PC-3 (cell line): ENCODE data around the gene SLC7A1. TPM values are rescaled to one million over a fixed set of nuclear protein-coding genes. Genes with fewer than 3 reads are reported as not detected.

Experiments used
- ATAC-seq: fragments of 200-7000 bp; cut with Tn5 transposase; 2 replicates; pipeline ENCODE4 v1.9.1; 2020; ENCODE audit warnings: mild to moderate bottlenecking, moderate library complexity
- BruUV-seq: library from RNA; stranded (reverse); fragments of 400-500 nt; replicated peaks from 2 replicates; lab custom pipeline; 2021; lab: Mats Ljungman, UMichigan
- CTCF ChIA-PET: fragments of 300-600 bp; sonication (Branson Sonifier 250); formaldehyde crosslinking; loops from one replicate; lab custom pipeline; 2022; ENCODE audit warnings: antibody characterized with exemption; lab: Charles Lee
- POLR2A ChIA-PET: fragments of 300-600 bp; sonication (Branson Sonifier 250); formaldehyde crosslinking; loops from one replicate; lab custom pipeline; 2022; ENCODE audit warnings: antibody characterized with exemption; ENCODE audit not compliant: unreplicated experiment; lab: Charles Lee
- DNase-seq: peaks from one replicate; pipeline ENCODE4 v3.0.0-alpha.2; 2015
- H2AFZ ChIP-seq: fragments of 300-600 bp; sonication (generic); 2 replicates; pipeline ENCODE4 v1.6.0; 2016; ENCODE audit warnings: antibody characterized with exemption, low read length
- H3F3A ChIP-seq: fragments of 300-600 bp; sonication (generic); one replicate; pipeline ENCODE4 v1.6.0; 2017; ENCODE audit warnings: antibody characterized with exemption, low read length, control low read depth, mild to moderate bottlenecking; ENCODE audit not compliant: unreplicated experiment
- H3K27ac ChIP-seq: fragments of 300-600 bp; sonication (generic); 2 replicates; pipeline ENCODE4 v1.5.1; 2016; ENCODE audit warnings: mild to moderate bottlenecking, low read length
- H3K27me3 ChIP-seq: fragments of 300-600 bp; sonication (generic); 2 replicates; pipeline ENCODE4 v1.6.1; 2016; ENCODE audit warnings: low read length, mixed read lengths
- H3K36me3 ChIP-seq: fragments of 300-600 bp; sonication (generic); 2 replicates; pipeline ENCODE4 v1.6.1; 2016; ENCODE audit warnings: low read depth, mixed run types, low read length, mixed read lengths
- H3K4me1 ChIP-seq: fragments of 300-600 bp; sonication (generic); 2 replicates; pipeline ENCODE4 v1.5.1; 2016; ENCODE audit warnings: low read length; ENCODE audit not compliant: insufficient read depth
- H3K4me2 ChIP-seq: fragments of 300-600 bp; sonication (generic); 2 replicates; pipeline ENCODE4 v1.6.0; 2016; ENCODE audit warnings: low read length
- H3K4me3 ChIP-seq: fragments of 300-600 bp; sonication (generic); 2 replicates; pipeline ENCODE4 v1.5.1; 2016; ENCODE audit warnings: mild to moderate bottlenecking, low read length, mixed read lengths
- H3K79me2 ChIP-seq: fragments of 300-600 bp; sonication (generic); 2 replicates; pipeline ENCODE4 v1.6.1; 2017; ENCODE audit warnings: low read length, mixed read lengths
- H3K9ac ChIP-seq: fragments of 300-600 bp; sonication (generic); 2 replicates; pipeline ENCODE4 v1.6.0; 2016; ENCODE audit warnings: mild to moderate bottlenecking, low read length
- H3K9me2 ChIP-seq: fragments of 300-600 bp; sonication (generic); replicated peaks from 2 replicates; pipeline ENCODE4 v1.6.1; 2016; ENCODE audit warnings: mixed run types, low read length, mixed read lengths
- H3K9me3 ChIP-seq: fragments of 300-600 bp; sonication (generic); 2 replicates; pipeline ENCODE4 v1.6.1; 2016; ENCODE audit warnings: low read length, mixed read lengths
- H4K20me1 ChIP-seq: fragments of 300-600 bp; sonication (generic); 2 replicates; pipeline ENCODE4 v1.6.1; 2016; ENCODE audit warnings: low read length, mixed read lengths
- EZH2 ChIP-seq: fragments of 300-600 bp; sonication (generic); IDR thresholded peaks from one replicate; pipeline ENCODE4 v1.6.1; 2017; ENCODE audit warnings: antibody characterized with exemption, mild to moderate bottlenecking, low read length; ENCODE audit not compliant: unreplicated experiment
- EZH2phosphoT487 ChIP-seq: fragments of 300-600 bp; sonication (generic); IDR thresholded peaks from 2 replicates; pipeline ENCODE4 v1.6.1; 2018; ENCODE audit warnings: mild to moderate bottlenecking, antibody characterized with exemption, low read length, borderline replicate concordance
- intact Hi-C: fragments of 100-400 bp; cut with micrococcal nuclease; formaldehyde crosslinking; loops from 2 replicates; pipeline ENCODE4 v1.9.0; 2023
- total RNA-seq: library from RNA; depleted of rRNA; stranded (reverse); fragments of >200 nt; gene quantifications from 2 replicates; pipeline ENCODE4 v1.2.3, GENCODE V29; 2014
- TF ChIP-seq, protein P1 (sequence below): fragments of 300-600 bp; sonication (generic); conservative IDR thresholded peaks from 2 replicates; pipeline ENCODE4 v1.5.1; 2017; ENCODE audit warnings: antibody characterized with exemption, low read depth, mild to moderate bottlenecking, low read length

SLC7A1 gene
- total RNA-seq, 1 experiment from 2014 or later = 19.5 TPM

- Histone ChIP-seq H2AFZ (no peak overlapping the region), H3K9me3 (no peaks in the 10 kb centered on the region), H3K79me2 (peaks cover 100% of the 10 kb centered on the region), H3F3A (no peaks in the 10 kb centered on the region), H3K27me3 (no peaks in the 10 kb centered on the region), H3K36me3 (no peaks in the 10 kb centered on the region), H4K20me1 (peaks cover 45% of the 10 kb centered on the region), H3K27ac (no peak overlapping the region), H3K9ac (no peak overlapping the region), H3K4me1 (0 out of 2 replicates have a peak, but pooled peaks cover 8% of the 10 kb centered on the region), H3K9me2 (no peaks in the 10 kb centered on the region), H3K4me2 (no peak overlapping the region), H3K4me3 (no peak overlapping the region)
- TF ChIP-seq, protein P1, sequence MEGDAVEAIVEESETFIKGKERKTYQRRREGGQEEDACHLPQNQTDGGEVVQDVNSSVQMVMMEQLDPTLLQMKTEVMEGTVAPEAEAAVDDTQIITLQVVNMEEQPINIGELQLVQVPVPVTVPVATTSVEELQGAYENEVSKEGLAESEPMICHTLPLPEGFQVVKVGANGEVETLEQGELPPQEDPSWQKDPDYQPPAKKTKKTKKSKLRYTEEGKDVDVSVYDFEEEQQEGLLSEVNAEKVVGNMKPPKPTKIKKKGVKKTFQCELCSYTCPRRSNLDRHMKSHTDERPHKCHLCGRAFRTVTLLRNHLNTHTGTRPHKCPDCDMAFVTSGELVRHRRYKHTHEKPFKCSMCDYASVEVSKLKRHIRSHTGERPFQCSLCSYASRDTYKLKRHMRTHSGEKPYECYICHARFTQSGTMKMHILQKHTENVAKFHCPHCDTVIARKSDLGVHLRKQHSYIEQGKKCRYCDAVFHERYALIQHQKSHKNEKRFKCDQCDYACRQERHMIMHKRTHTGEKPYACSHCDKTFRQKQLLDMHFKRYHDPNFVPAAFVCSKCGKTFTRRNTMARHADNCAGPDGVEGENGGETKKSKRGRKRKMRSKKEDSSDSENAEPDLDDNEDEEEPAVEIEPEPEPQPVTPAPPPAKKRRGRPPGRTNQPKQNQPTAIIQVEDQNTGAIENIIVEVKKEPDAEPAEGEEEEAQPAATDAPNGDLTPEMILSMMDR = no peak
- TF ChIP-seq EZH2phosphoT487 (no peak), EZH2 (no peak)
- no peak for ATAC-seq
- no TSS peak for BruUV-seq
- ChIA-PET CTCF (no interaction called here), POLR2A (no interaction called here)
- intact Hi-C loops = no loop called here
- no peak for DNase-seq
Observed at GRCh38 chr13:29576581-29576980, 18.9 kb downstream of the SLC7A1 start.

- intact Hi-C loops = no loop called here
Observed at GRCh38 chr13:29575098-29575497, 20.4 kb downstream of the SLC7A1 start.

DNA sequence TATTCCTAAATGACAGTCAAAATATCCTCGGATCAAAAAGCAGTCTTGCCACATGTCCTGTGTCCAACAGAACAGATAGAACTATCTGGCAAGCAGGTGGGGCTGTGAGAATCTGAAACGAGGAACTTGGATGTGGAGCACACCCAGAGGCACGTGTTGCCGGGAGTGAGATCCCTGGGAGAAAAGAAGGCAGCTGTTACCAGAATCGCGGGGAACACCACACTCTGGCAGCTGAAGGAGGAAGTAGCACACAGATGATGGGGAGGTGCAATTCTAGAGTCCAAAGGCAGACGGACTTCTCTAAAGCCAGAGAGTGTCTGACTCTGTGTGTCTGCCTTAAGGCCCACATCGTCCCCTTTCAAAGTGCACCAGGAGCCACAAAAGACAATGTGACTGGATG, 22.3 kb downstream of the SLC7A1 start:
- Histone ChIP-seq H3K9ac (no peak overlapping the region), H4K20me1 (peaks cover 35% of the 10 kb centered on the region; the same call in 1 of the 2 replicates), H3K36me3 (no peaks in the 10 kb centered on the region), H2AFZ (no peak overlapping the region), H3F3A (no peaks in the 10 kb centered on the region), H3K4me3 (no peak overlapping the region), H3K27ac (no peak overlapping the region), H3K9me3 (no peaks in the 10 kb centered on the region), H3K9me2 (no peaks in the 10 kb centered on the region), H3K4me1 (0 out of 2 replicates have a peak, but pooled peaks cover 8% of the 10 kb centered on the region), H3K27me3 (no peaks in the 10 kb centered on the region), H3K4me2 (no peak overlapping the region), H3K79me2 (peaks cover 100% of the 10 kb centered on the region)
- BruUV-seq = no TSS peak
- intact Hi-C loops = no loop called here
- CTCF ChIA-PET = no interaction called here
- ATAC-seq = no peak
- TF ChIP-seq, protein P1 = no peak
- no peak for DNase-seq
- POLR2A ChIA-PET = no interaction called here

More at GRCh38 chr13:29575098-29575497, 20.4 kb downstream of the SLC7A1 start:
- H3K79me2 ChIP-seq = peaks cover 100% of the 10 kb centered on the region
- no peak overlapping the region for H3K27ac ChIP-seq
- peaks cover 37% of the 10 kb centered on the region; the same call in 1 of the 2 replicates for H4K20me1 ChIP-seq
- no peaks in the 10 kb centered on the region for H3K27me3 ChIP-seq
- DNase-seq (no peak), ATAC-seq (no peak)
- ChIA-PET CTCF (interaction anchor here (0.6 kb wide), 1 partner anchor 12 kb away, joined by 8 read pairs; no protein-coding TSS in a partner anchor), POLR2A (no interaction called here)
- no peak for TF ChIP-seq EZH2
- TF ChIP-seq, protein P1 = no peak
- no peak for TF ChIP-seq EZH2phosphoT487
- no peak overlapping the region for H3K4me2 ChIP-seq
- H3K9ac ChIP-seq = no peak overlapping the region
- H3K4me1 ChIP-seq = 0 out of 2 replicates have a peak, but pooled peaks cover 8% of the 10 kb centered on the region
- no peak overlapping the region for H3K4me3 ChIP-seq
- no peaks in the 10 kb centered on the region for H3K9me3 ChIP-seq
- H3F3A ChIP-seq = no peaks in the 10 kb centered on the region
- H3K9me2 ChIP-seq = no peaks in the 10 kb centered on the region
- no peaks in the 10 kb centered on the region for H3K36me3 ChIP-seq
- BruUV-seq = no TSS peak
- H2AFZ ChIP-seq = no peak overlapping the region
